Central memory CD8-positive, alpha-beta T cell (primary cell): ENCODE measurements around the gene ARHGAP26.

Experiments used
- ATAC-seq: fragments of 150-1000 bp; cut with Tn5 transposase; replicated peaks from 2 replicates; pipeline ENCODE4 v1.10.0; 2022; ENCODE audit warnings: mild to moderate bottlenecking, moderate FRiP score, moderate number of reproducible peaks; ENCODE audit not compliant: poor library complexity, severe bottlenecking; ENCODE audit errors: extremely low read depth
- DNase-seq, 2 donors: peaks; one replicate each; pipeline ENCODE4 v3.0.0; 2021; ENCODE audit warnings: low spot score in 2 of 2
- H3K27ac Mint-ChIP-seq: one replicate; pipeline ENCODE4 v1.8.0; 2022; ENCODE audit warnings: low read depth, mild to moderate bottlenecking, moderate library complexity, mixed read lengths
- H3K27me3 Mint-ChIP-seq: one replicate; pipeline ENCODE4 v1.8.0; 2022; ENCODE audit warnings: mixed read lengths
- H3K36me3 Mint-ChIP-seq: one replicate; pipeline ENCODE4 v1.8.0; 2022; ENCODE audit warnings: mild to moderate bottlenecking, moderate library complexity, mixed read lengths; ENCODE audit not compliant: insufficient read depth
- H3K4me1 Mint-ChIP-seq: one replicate; pipeline ENCODE4 v1.8.0; 2022; ENCODE audit warnings: mixed read lengths
- H3K4me3 Mint-ChIP-seq: one replicate; pipeline ENCODE4 v1.8.0; 2022; ENCODE audit warnings: mild to moderate bottlenecking, moderate library complexity, mixed read lengths
- H3K9me3 Mint-ChIP-seq: one replicate; pipeline ENCODE4 v1.8.0; 2022; ENCODE audit warnings: mixed read lengths

Gene ARHGAP26

DNA sequence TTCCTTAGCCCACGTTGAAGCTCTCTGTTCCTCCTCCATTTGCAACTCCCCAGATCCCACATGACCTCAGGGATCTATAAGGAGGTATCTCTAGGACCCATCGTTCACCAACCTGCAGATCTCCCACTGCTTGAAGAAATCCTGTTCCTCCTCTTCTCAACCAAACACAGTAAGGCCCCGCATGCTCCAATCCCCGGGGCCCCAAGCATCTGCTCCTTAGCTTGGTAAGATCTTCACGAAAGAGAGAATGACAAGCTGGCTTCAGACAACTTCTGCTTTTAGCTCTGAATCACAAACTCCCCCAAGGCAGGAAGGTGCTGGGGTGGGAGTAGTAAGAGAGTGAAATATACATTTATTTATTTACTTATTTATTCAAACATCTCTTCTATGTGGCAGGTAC is 33.0 kb upstream of the ARHGAP26 start:
- Mint-ChIP-seq H3K27me3 (no peaks in the 10 kb centered on the region), H3K4me3 (no peak overlapping the region), H3K9me3 (no peaks in the 10 kb centered on the region), H3K36me3 (peaks cover 4% of the 10 kb centered on the region), H3K4me1 (peaks cover 51% of the 10 kb centered on the region), H3K27ac (no peak overlapping the region)
- ATAC-seq (no peak), DNase-seq (no peak)

DNA sequence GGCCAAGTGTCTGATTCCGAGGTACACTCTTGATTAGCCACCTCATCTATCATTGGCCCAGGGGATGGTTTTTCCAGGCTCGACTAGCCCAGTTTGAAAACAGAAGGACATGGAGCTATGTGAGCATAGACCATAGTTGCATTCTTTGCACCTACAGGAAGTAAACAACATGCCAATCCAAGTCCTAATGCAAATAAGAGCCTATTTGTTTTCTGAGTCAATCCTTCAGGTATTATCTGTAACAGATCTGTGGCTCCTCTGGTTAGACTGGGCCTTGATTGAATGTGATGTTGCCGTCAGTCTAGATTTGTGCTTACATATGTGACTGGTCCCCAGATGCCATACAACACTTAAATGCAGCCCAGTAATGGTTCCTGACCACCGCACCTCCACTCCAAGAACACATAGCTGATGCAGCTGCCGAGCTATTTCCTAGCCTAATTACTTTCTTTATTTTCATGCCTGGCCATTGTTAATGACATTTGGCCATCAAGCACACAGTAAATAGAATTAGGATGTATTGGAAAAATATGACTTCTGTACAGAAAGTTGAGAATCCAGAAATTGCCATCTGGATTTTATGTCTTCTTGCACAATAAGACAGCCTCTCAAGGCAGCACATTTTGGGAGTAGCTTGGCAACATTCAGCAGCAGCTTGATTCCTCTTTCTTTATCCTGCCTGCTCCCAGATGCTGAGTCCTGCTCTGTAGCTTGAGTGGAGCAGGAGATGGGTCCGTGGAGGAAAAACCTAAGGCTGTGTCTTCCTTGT is 29.5 kb upstream of the ARHGAP26 start:
- H3K4me1 Mint-ChIP-seq: peaks cover 22% of the 10 kb centered on the region
- peaks cover 2% of the 10 kb centered on the region for H3K36me3 Mint-ChIP-seq
- H3K4me3 Mint-ChIP-seq: no peak overlapping the region
- no peak overlapping the region for H3K27ac Mint-ChIP-seq
- no peaks in the 10 kb centered on the region for H3K9me3 Mint-ChIP-seq
- ATAC-seq: no peak
- H3K27me3 Mint-ChIP-seq: no peaks in the 10 kb centered on the region
- DNase-seq: no peak

DNA sequence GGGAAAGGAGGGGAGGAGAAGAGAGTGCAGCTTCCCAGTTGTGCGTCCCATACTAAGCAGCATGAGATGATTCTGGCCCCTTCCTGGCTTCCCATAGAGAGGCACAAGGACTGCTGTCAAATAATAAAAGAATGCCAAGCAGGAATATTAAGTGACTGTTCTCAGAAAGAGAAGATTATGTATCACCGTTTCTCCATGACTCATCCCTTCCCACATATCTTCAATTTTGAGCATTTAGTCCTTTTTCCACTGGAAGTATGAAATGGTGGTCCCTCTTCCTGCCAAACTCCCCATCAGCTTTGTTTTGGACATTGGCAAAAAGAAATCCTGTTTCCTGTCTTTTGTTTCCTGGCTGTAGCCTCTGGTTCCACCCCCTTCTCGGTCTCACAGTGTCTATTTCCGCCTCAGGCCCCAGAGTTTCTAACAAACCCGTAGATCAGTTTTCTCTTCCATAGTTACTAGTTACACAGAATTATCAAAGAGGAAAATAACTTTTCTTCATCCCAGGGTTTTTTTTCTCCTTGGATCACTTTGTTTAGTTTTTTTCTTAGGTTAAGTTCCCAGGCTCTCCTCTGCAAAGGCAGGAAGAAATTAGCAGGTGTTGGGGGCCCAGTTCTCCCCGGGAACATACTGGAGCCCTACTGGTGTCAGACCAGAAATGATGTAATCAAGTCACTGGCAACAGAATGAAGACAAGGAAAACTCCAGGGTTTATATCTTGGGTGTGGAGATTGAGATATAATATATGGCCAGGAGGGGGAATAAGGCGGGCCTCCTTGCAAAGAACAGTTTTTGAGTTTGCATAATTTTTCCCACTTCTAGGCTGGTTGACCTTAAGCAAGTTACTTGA is 26.4 kb upstream of the ARHGAP26 start:
- Mint-ChIP-seq H3K4me1 (peaks cover 4% of the 10 kb centered on the region), H3K4me3 (peak overlapping the region; percentile 4), H3K27me3 (no peaks in the 10 kb centered on the region), H3K36me3 (no peaks in the 10 kb centered on the region), H3K27ac (no peak overlapping the region), H3K9me3 (no peaks in the 10 kb centered on the region)
- no peak for ATAC-seq
- no peak for DNase-seq

DNA sequence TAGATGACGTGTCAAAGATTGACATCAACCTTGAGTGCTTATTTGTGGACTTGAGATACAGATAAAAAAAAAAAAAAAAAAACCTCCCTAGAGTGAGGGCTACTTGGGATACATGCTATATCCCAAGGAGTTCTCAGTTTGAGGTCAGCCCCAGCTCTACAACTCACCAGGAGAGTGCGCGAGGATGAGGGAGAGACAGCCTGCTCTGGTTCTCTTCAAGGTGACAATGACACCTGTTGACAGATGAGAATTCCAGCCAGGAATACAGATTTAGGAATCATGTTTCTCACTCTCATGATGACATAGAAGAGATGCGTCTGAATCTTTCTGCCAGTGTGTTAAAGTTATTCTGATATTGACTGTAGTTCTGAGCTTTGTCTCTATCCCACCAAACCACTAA is 24.9 kb upstream of the ARHGAP26 start:
- ATAC-seq (no peak), DNase-seq (no peak)
- no peak overlapping the region for H3K27ac Mint-ChIP-seq
- H3K27me3 Mint-ChIP-seq: no peaks in the 10 kb centered on the region
- H3K4me1 Mint-ChIP-seq: peaks cover 13% of the 10 kb centered on the region
- no peaks in the 10 kb centered on the region for H3K36me3 Mint-ChIP-seq
- H3K4me3 Mint-ChIP-seq: no peak overlapping the region
- no peaks in the 10 kb centered on the region for H3K9me3 Mint-ChIP-seq

DNA sequence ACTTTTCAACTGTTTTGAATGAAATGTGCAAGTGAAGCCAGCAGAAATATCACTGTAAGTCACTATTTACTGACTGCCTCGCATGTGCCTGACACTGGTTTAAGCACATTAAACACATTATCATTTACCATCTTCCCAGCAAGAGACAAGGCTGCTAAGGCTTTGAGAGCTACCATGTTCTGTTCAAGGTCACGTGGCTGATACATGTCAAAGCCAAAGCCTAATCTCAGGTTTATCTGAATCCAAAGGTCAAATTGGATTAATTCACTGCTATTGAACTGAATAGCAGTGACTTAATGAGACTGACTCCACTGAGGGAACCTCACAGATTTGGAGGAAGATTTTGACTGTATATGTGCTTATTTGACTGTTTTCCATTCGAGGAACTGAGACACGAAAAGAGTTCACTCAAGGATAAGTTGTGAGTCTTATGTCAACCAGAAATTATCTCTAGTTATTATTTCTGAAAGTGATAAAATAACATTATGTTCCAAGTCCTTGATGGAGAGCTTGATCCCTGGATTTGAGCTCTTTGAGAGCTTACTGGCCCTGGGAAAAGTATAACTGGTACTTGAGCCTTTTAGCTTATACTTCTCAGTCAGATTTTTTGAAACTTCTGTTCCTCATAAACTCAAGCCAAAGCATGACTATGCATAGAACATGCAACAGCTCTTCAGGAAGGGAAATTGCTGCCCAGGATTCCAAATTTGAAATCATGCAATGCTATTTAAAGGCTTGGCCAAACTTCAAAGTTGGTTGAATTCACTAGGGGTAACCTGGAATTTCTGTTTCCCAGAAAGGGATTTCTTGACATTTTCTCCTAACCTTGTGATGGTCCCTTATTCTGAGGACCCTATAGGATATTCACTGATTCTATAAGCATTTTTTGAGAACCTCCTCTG is 23.4 kb upstream of the ARHGAP26 start:
- Mint-ChIP-seq H3K9me3 (no peaks in the 10 kb centered on the region), H3K36me3 (no peaks in the 10 kb centered on the region), H3K27me3 (no peaks in the 10 kb centered on the region), H3K27ac (no peak overlapping the region), H3K4me1 (peaks cover 13% of the 10 kb centered on the region), H3K4me3 (no peak overlapping the region)
- DNase-seq (no peak), ATAC-seq (no peak)

DNA sequence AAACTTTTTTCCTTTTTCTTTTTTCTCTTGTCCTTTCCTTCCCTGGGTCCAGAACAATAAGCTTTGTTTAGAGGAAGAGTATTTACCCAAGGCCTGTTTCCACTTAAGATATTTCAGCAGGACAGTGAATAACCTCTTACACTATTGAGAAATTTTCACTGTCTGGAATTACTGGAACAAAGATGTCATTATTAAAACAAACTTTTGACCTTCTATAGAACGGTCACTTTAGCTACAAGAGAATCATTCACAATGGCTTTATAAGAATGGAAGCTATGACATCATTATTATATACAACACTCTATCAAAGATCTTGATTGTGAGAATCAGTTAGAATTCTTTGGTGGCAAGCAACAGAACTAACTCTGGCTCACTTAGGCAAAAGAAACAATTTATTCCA is 22.0 kb upstream of the ARHGAP26 start:
- Mint-ChIP-seq H3K27me3 (no peaks in the 10 kb centered on the region), H3K36me3 (no peaks in the 10 kb centered on the region), H3K4me3 (no peak overlapping the region), H3K4me1 (peaks cover 13% of the 10 kb centered on the region), H3K27ac (no peak overlapping the region), H3K9me3 (no peaks in the 10 kb centered on the region)
- DNase-seq (no peak), ATAC-seq (no peak)

DNA sequence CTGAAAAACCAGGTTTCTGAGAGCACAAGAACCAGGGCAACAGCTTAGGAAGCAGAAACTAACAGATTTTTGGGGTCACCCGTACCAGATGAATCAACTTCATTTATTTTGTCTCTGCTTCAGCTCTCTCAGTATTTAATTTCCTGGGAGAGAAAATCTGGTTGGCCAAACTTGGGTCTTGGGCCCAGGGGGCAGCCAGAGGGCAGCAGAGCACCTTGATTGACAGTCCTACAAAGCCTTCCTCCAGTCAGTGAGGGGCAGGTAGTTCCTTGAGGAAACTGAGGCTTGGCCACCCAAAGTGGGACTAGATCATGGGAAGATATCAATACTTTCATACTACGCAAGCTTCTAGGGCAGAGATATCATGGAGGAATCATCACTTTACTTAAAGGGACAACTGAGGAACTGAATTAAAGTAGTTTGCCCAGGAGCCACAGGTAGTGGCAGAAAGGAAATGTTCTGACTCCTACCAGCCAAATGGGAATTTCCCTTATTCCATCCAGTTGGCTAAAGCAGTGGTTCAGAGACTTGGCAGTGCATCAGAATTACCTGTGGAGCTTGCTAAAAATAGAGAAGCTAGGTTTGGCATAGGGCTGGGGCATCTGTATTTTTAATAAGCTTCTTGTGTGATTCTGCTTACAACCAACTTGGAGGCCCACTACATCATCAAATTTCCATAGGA is 21.5 kb upstream of the ARHGAP26 start:
- Mint-ChIP-seq H3K27ac (no peak overlapping the region), H3K4me1 (peaks cover 13% of the 10 kb centered on the region), H3K36me3 (no peaks in the 10 kb centered on the region), H3K9me3 (no peaks in the 10 kb centered on the region), H3K4me3 (no peak overlapping the region), H3K27me3 (no peaks in the 10 kb centered on the region)
- ATAC-seq: no peak
- DNase-seq: peak; percentile 25 to 38

DNA sequence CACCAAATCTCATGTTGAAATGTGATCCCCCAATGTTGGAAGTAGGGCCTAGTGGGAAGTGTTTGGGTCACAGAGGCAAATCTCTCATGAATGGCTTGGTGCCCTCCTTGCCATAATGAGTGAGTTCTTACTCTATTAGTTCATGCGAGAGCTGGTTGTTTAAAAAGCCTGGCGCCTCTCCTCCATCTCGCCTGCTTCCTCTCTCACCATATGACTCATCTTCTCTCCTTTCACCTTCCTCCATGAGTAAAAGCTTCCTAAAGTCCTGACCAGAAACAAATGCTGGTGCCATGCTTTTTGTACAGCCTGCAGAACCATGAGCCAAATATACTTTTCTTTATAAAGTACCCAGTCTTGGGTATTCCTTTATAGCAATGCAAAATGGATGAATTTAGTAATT is 20.9 kb upstream of the ARHGAP26 start:
- no peak overlapping the region for H3K27ac Mint-ChIP-seq
- no peak overlapping the region for H3K4me3 Mint-ChIP-seq
- H3K27me3 Mint-ChIP-seq: no peaks in the 10 kb centered on the region
- ATAC-seq (no peak), DNase-seq (no peak)
- no peaks in the 10 kb centered on the region for H3K36me3 Mint-ChIP-seq
- H3K4me1 Mint-ChIP-seq: peaks cover 13% of the 10 kb centered on the region
- no peaks in the 10 kb centered on the region for H3K9me3 Mint-ChIP-seq

DNA sequence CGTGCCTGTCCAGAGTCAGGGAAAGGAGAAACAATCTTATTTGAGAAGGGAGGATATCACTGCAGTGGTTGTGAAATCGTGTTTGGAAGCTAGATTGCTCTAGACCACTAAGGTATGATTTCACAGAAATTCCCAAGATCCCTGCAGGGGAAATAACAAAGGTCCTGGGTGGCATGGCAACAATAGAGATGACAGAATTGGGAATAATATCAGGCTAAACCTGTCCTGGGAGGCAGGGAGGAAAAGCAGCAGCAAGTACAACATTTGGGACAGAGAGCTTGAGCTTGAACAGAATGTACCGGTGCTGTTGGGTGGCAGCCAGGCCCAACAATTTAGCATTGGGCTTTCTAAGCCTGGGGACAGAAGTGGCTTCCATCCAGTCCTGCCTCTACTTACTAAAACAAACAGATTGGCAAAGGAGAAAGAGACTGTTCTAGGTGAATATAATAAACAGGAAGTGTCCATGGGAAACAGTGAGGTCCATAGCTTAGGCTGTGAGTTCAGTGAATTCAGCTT is 17.0 kb upstream of the ARHGAP26 start:
- Mint-ChIP-seq H3K4me3 (no peak overlapping the region), H3K27ac (no peak overlapping the region), H3K4me1 (peaks cover 30% of the 10 kb centered on the region), H3K9me3 (no peaks in the 10 kb centered on the region), H3K36me3 (no peaks in the 10 kb centered on the region), H3K27me3 (no peaks in the 10 kb centered on the region)
- ATAC-seq (no peak), DNase-seq (no peak)

DNA sequence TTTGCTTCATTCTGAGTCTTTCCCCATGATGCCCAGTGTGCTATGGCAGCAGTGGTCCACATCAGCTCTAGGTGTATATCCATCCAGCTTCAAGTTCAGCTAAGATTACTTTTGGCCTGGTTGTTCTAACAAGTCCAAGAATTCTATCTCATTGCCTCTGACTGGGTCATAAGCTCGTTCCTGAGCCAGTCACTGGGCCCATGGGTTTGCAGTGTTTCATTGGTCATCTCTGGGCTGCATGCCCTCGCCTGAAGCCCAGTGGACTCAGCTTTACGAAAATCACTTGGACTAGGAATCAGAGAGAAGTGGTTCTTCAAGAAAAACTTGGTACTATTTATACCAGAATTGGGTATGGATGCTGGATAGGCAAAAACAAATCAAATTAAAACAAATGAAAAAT is 16.1 kb upstream of the ARHGAP26 start:
- Mint-ChIP-seq H3K9me3 (no peaks in the 10 kb centered on the region), H3K36me3 (no peaks in the 10 kb centered on the region), H3K4me1 (peaks cover 26% of the 10 kb centered on the region), H3K27me3 (no peaks in the 10 kb centered on the region), H3K4me3 (no peak overlapping the region), H3K27ac (no peak overlapping the region)
- no peak for DNase-seq
- no peak for ATAC-seq

DNA sequence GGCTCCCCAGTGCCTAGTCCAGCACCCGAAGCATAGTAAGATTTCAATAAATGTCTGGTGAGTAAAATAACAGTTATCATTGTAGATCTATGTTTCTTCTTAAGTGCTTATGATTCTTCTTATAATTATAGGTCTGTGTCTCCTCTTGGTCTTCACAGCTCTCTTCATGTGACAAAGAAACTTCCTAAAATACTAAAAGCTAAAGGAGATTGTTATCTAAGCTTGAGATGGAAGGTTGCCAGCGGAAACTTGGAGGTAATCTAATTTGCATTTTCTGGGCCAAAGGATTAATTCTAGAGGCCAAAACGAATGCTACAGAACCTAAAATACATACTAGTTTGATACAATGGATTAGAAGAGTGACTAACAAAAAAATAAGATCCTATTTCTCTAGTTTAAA is 13.6 kb upstream of the ARHGAP26 start:
- no peak for DNase-seq
- H3K27ac Mint-ChIP-seq: no peak overlapping the region
- no peak for ATAC-seq

DNA sequence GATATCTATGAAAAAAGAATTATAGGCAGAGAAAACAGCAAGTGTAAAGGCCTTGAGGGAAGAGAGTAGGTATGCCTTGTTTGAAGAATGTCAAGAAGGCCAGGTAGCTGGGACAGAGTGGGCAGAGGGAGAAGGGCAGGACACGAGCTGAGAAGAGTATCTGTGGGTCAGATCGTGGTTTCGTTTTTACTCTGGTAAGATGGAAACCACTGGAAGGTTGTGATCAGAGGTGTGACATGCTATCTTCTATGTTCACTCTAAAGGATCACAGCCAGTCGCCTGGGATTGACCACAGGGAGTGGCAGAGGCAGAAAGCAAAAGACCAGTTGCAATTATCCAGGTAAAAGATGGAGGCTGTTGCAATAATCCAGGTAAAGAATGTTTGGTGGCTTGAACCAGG is 12.6 kb upstream of the ARHGAP26 start:
- H3K4me3 Mint-ChIP-seq: peak overlapping the region; percentile 2
- no peaks in the 10 kb centered on the region for H3K27me3 Mint-ChIP-seq
- no peaks in the 10 kb centered on the region for H3K9me3 Mint-ChIP-seq
- peak overlapping the region; percentile 67 for H3K27ac Mint-ChIP-seq
- H3K4me1 Mint-ChIP-seq: peaks cover 19% of the 10 kb centered on the region
- ATAC-seq (no peak), DNase-seq (no peak)
- H3K36me3 Mint-ChIP-seq: no peaks in the 10 kb centered on the region

More for the DNA sequence above, 13.6 kb upstream of the ARHGAP26 start:
- no peaks in the 10 kb centered on the region for H3K27me3 Mint-ChIP-seq
- no peaks in the 10 kb centered on the region for H3K36me3 Mint-ChIP-seq
- H3K4me3 Mint-ChIP-seq: no peak overlapping the region
- H3K9me3 Mint-ChIP-seq: no peaks in the 10 kb centered on the region
- H3K4me1 Mint-ChIP-seq: peaks cover 19% of the 10 kb centered on the region
